Right cardiac atrium (tissue), 5 donors: ENCODE measurements around the gene COX5A. TPM values are rescaled to one million over a fixed set of nuclear protein-coding genes. Genes with fewer than 3 reads are reported as not detected.

Experiments used
- ATAC-seq, 2 donors: fragments of 200-7000 bp; cut with Tn5 transposase; one replicate each; pipeline versions ENCODE4 v1.8.0 to v1.9.1; 2020; ENCODE audit warnings: moderate library complexity in 2 of 2, mild to moderate bottlenecking in 1 of 2
- DNase-seq, 3 donors: peaks; one replicate each; pipeline ENCODE4 v3.0.0-alpha.2; 2020
- H3K27ac ChIP-seq: one replicate; pipeline ENCODE4 v1.5.1; 2013; ENCODE audit warnings: mild to moderate bottlenecking, low read length, control low read depth, moderate library complexity
- H3K27me3 ChIP-seq: one replicate; pipeline ENCODE4 v1.6.1; 2013; ENCODE audit not compliant: control insufficient read depth, insufficient read depth
- H3K4me1 ChIP-seq: one replicate; pipeline ENCODE4 v1.6.1; 2013; ENCODE audit warnings: low read length; ENCODE audit not compliant: control insufficient read depth, insufficient read depth
- H3K4me3 ChIP-seq: one replicate; pipeline ENCODE4 v1.5.1; 2013; ENCODE audit warnings: low read length, control low read depth
- H3K9me3 ChIP-seq: one replicate; pipeline ENCODE4 v1.6.1; 2013; ENCODE audit warnings: low read length; ENCODE audit not compliant: control insufficient read depth
- WGBS: extraction: QIAGEN DNeasy Blood & Tissue Kit; methylation state at CpG from one replicate; pipeline ENCODE4 v1.1.7; 2013; 5-methylcytosine and 5-hydroxymethylcytosine counted together
- intact Hi-C, 4 donors: fragments of 100-400 bp; cut with DNase I; formaldehyde crosslinking; loops; one replicate each; pipeline versions ENCODE4 v1.11.0 to v1.14.0; 2022 to 2023
- long read RNA-seq, 4 donors: library from polyadenylated mRNA; unstranded; transcript quantifications; one replicate each; pipeline ENCODE4 v2.0.0, GENCODE V29; 2020 to 2021
- polyA plus RNA-seq: library from polyadenylated mRNA; stranded (reverse); fragments of 200-250 nt; gene quantifications from one replicate; pipeline ENCODE4 v1.2.3, GENCODE V29; 2013
- total RNA-seq, 4 donors: library from RNA; stranded (reverse); fragmentation: NEBNext Ultra II Directional; extraction: Animal tissue kit (Norgen Biotek cat#: 25700); gene quantifications; one replicate each; pipeline ENCODE4 v1.2.1, GENCODE V29; 2021
- donor health status: healthy with polysubstance abuse.
- donor health status: DM: no; HTN: yes; CAD: no.
- donor health status: DM: no; HTN: no; CAD: no.
- donor health status: DM: no; HTN: yes; CAD: no; lungs with severe emphysema.
- donor health status: DM: yes; HTN: yes; CAD: no.

The COX5A gene
- total RNA-seq (100 to 1,000 TPM; 802 to 917 (median 853) TPM), polyA plus RNA-seq (2,062 TPM)
- long read RNA-seq, donor 1, transcript COX5A-201 (5 exons, 1,268 nt) = major isoform, 569 of 592 reads
- long read RNA-seq, donor 1, transcript COX5A-204 (4 exons, 579 nt) = minor isoform, 8 of 592 reads
- long read RNA-seq, donor 1, partial matches to known transcripts = 0 of 592 reads
- long read RNA-seq, donor 1, other reads (novel, unspliced or antisense) = 14 of 592 reads
- long read RNA-seq, donor 2, transcript COX5A-201 (5 exons, 1,268 nt) = major isoform, 531 of 546 reads
- long read RNA-seq, donor 2, partial matches to known transcripts = 4 of 546 reads
- long read RNA-seq, donor 2, other reads (novel, unspliced or antisense) = 6 of 546 reads
- long read RNA-seq, donor 3, transcript COX5A-201 (5 exons, 1,268 nt) = major isoform, 280 of 303 reads
- long read RNA-seq, donor 3, partial matches to known transcripts = 10 of 303 reads
- long read RNA-seq, donor 3, other reads (novel, unspliced or antisense) = 8 of 303 reads
- long read RNA-seq, donor 4, transcript COX5A-201 (5 exons, 1,268 nt) = major isoform, 333 of 348 reads
- long read RNA-seq, donor 4, partial matches to known transcripts = 2 of 348 reads
- long read RNA-seq, donor 4, other reads (novel, unspliced or antisense) = 11 of 348 reads

DNA sequence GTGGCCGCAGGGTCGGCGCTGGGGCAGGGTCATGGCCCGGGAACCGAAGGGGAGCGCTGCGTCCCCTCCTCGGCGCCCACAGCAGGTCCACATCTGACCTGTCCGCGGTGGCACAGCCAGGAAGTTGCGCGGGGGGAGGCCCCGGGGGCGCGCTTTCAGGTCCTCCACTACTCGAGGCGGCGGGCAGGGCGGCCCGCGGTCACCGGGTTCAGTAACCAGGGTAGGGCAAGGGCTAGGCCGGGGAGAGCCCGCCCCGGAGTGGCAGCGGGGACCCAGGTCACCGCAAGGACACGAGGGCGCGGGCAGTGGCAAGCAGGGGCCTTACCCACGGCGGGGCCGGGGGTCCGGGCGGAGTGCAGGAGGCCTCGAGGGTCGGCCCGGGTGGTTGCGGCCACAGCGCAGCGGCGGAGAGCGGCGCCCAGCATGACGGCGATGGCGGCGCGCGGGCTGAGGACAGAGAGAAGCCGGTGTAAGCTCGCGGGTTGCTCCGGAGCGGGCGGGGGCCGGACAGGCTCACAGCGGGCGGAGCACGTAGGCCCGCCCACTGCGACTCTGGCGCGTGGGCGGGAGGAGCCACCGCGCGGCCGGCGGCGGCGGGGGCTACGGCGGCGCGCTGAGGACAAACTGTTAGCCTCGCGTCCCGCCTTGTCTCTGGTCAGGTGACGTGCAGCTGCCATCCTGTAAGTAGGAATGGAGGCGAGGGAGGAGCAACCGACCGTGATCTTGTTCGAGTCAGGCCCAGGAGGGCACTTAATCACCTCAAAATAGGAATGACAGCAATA, at the start of gene COX5A:
COX5A (minus strand) TSS at position 484 of the 782 bp plus-strand sequence; CDS start at position 425, 59 bp downstream.
- under 1% methylated on average over 85 of the region's 85 CpGs for WGBS
- peaks cover 4% of the 10 kb centered on the region for H3K4me1 ChIP-seq
- ATAC-seq (peak; percentile 98 to 99), DNase-seq (peak; percentile 94 to 98 (median 97))
- no peaks in the 10 kb centered on the region for H3K27me3 ChIP-seq
- no peaks in the 10 kb centered on the region for H3K9me3 ChIP-seq
- intact Hi-C loops = no loop called here
- H3K4me3 ChIP-seq = peak within 1 kb of the TSS; percentile 70
- H3K27ac ChIP-seq = peak within 1 kb of the TSS; percentile 90

DNA sequence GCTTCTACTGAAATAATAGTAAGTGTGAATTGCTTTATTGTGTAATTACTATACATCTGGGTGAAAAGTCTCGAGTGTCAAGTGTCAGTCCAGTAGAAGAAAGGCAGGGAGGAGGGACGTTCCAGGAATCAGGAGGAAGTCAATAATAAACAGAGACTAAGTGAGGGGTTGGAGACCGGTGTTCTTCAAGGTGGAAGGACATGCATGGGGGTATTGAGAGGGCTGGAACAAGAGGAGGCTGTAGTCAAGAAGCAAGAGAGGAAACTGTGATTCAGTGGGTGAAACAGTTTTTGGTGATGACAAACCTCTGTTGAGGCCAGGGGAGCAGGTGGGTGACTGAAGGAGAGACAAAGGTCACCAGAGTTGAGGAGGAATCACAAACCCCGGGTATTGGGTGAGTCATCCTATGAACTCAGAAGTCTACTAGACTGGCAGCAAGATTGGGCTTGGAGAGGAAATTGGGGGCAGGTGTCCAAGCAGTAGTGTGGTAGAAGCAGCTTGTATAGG, 45.9 kb upstream of the COX5A start:
- intact Hi-C loops = no loop called here
- H3K9me3 ChIP-seq = no peaks in the 10 kb centered on the region
- no peak overlapping the region for H3K4me3 ChIP-seq
- no peaks in the 10 kb centered on the region for H3K4me1 ChIP-seq
- 40% methylated on average over 4 of the region's 4 CpGs for WGBS
- H3K27me3 ChIP-seq = no peaks in the 10 kb centered on the region
- ATAC-seq (no peak), DNase-seq (no peak)
- no peak overlapping the region for H3K27ac ChIP-seq

GRCh38 chr15:74982183-74982582, 44.3 kb upstream of the COX5A start:
- Histone ChIP-seq H3K27me3 (no peaks in the 10 kb centered on the region), H3K4me1 (no peaks in the 10 kb centered on the region), H3K9me3 (no peaks in the 10 kb centered on the region), H3K27ac (no peak overlapping the region), H3K4me3 (no peak overlapping the region)
- intact Hi-C loops = no loop called here
- 61% methylated on average over 5 of the region's 5 CpGs for WGBS
- DNase-seq = no peak
- ATAC-seq = no peak

GRCh38 chr15:74978503-74978902, 40.6 kb upstream of the COX5A start:
- intact Hi-C loops = no loop called here
- ATAC-seq (no peak), DNase-seq (no peak)

GRCh38 chr15:74978077-74978476, 40.2 kb upstream of the COX5A start:
- Histone ChIP-seq H3K9me3 (no peaks in the 10 kb centered on the region), H3K27me3 (no peaks in the 10 kb centered on the region), H3K4me3 (no peak overlapping the region), H3K27ac (no peak overlapping the region), H3K4me1 (no peaks in the 10 kb centered on the region)
- 98% methylated on average over 1 of the region's 1 CpG for WGBS
- intact Hi-C loops = no loop called here
- no peak for DNase-seq
- no peak for ATAC-seq

More at GRCh38 chr15:74978503-74978902, 40.6 kb upstream of the COX5A start:
- no peaks in the 10 kb centered on the region for H3K27me3 ChIP-seq
- no peaks in the 10 kb centered on the region for H3K4me1 ChIP-seq
- no peak overlapping the region for H3K27ac ChIP-seq
- H3K4me3 ChIP-seq = no peak overlapping the region
- H3K9me3 ChIP-seq = no peaks in the 10 kb centered on the region
- WGBS = 21% methylated on average over 3 of the region's 3 CpGs

GRCh38 chr15:74977599-74977998, 39.7 kb upstream of the COX5A start:
- Histone ChIP-seq H3K4me3 (no peak overlapping the region), H3K27me3 (no peaks in the 10 kb centered on the region), H3K27ac (no peak overlapping the region), H3K4me1 (no peaks in the 10 kb centered on the region), H3K9me3 (no peaks in the 10 kb centered on the region)
- no peak for ATAC-seq
- intact Hi-C loops = no loop called here
- DNase-seq = no peak
- 59% methylated on average over 4 of the region's 4 CpGs for WGBS

GRCh38 chr15:74976159-74976558, 38.3 kb upstream of the COX5A start:
- H3K9me3 ChIP-seq = no peaks in the 10 kb centered on the region
- intact Hi-C loops = no loop called here
- no peak overlapping the region for H3K27ac ChIP-seq
- no peak for DNase-seq
- H3K4me1 ChIP-seq = no peaks in the 10 kb centered on the region
- no peaks in the 10 kb centered on the region for H3K27me3 ChIP-seq
- H3K4me3 ChIP-seq = no peak overlapping the region
- no peak for ATAC-seq
- 85% methylated on average over 1 of the region's 1 CpG for WGBS

GRCh38 chr15:74967670-74968069, 29.8 kb upstream of the COX5A start:
- Histone ChIP-seq H3K27me3 (no peaks in the 10 kb centered on the region), H3K9me3 (no peaks in the 10 kb centered on the region), H3K4me3 (no peak overlapping the region), H3K4me1 (no peaks in the 10 kb centered on the region), H3K27ac (no peak overlapping the region)
- intact Hi-C loops = no loop called here
- WGBS = 85% methylated on average over 5 of the region's 5 CpGs
- DNase-seq = no peak
- no peak for ATAC-seq

DNA sequence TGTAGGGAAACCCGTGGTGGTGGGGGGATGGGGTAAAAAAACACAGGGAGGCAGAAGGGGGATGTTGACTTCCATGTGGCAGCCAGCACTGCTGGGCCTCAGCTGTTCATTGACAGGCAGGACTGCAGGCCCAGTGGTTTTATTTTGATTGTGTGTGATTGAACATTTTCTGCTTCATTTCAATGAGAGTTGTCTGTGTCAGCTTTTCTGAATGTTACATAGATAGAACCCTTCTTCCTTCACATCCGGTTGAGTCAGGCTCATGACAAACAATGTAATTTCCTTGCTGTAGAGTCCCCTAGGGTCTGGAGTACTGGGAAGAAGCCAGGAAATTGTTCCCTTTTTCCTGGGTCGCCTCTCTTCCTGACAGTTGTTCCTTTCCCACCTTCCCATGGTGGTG, 26.9 kb upstream of the COX5A start:
- ATAC-seq = peak in 1 of 2 donors; percentile 48
- 14% methylated on average over 3 of the region's 3 CpGs for WGBS

DNA sequence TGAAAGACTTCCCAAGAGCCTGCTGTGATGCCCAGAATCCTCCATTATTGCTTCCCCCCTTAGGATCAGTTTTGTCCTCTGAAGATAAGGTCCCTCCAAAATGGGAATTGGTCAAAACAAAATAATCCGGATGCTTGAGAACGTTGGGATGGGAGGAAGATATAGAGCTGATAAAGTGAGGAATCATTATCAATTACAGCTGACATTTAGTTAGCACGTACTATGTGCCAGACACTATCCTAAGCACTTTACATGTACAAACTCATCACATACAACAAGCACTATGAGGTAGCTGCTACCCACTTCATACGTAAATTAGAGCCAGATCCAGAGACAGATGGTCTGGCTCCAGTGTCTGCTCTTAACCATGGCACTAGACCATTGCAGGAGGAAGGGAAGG, 25.3 kb upstream of the COX5A start:
- peaks cover 2% of the 10 kb centered on the region for H3K4me1 ChIP-seq
- DNase-seq (no peak), ATAC-seq (no peak)
- no peak overlapping the region for H3K27ac ChIP-seq
- no peaks in the 10 kb centered on the region for H3K27me3 ChIP-seq
- intact Hi-C loops = no loop called here
- WGBS = 69% methylated on average over 4 of the region's 4 CpGs
- H3K9me3 ChIP-seq = no peaks in the 10 kb centered on the region
- no peak overlapping the region for H3K4me3 ChIP-seq

More for the DNA sequence above, 26.9 kb upstream of the COX5A start:
- intact Hi-C loops = no loop called here
- Histone ChIP-seq H3K27ac (no peak overlapping the region), H3K9me3 (no peaks in the 10 kb centered on the region), H3K4me3 (no peak overlapping the region), H3K27me3 (no peaks in the 10 kb centered on the region), H3K4me1 (no peaks in the 10 kb centered on the region)
- DNase-seq = no peak

DNA sequence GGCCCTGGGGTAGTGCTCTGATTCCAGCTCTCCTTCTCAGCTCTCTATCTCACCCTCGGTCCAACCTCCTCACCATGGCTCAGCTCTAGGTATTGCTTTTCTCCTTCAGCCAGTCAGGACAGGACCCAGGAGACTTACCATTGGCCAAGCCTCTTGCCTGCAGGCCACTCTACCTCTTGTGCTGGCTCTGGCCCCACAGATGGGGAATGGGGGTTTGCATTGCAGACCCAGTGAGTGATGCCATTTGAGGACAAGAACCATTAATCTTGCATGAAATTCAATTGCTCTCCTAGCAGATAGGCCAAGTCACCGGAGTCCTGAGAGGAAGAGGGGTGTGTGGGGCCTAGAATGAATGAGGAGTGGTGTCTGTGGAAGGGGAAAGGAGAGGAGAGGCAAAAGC, 24.8 kb upstream of the COX5A start:
- H3K4me3 ChIP-seq = no peak overlapping the region
- DNase-seq = no peak
- 79% methylated on average over 2 of the region's 2 CpGs for WGBS
- no peaks in the 10 kb centered on the region for H3K27me3 ChIP-seq
- H3K9me3 ChIP-seq = no peaks in the 10 kb centered on the region
- H3K27ac ChIP-seq = no peak overlapping the region
- intact Hi-C loops = no loop called here
- H3K4me1 ChIP-seq = peaks cover 2% of the 10 kb centered on the region
- no peak for ATAC-seq
